ENCODE data around the gene DNM3.
"Not testable (repeated sequence)": the region's sequence is repeated elsewhere in the genome, so short reads cannot be mapped to it uniquely, and the experiment has no call there.

Gene DNM3

DNA sequence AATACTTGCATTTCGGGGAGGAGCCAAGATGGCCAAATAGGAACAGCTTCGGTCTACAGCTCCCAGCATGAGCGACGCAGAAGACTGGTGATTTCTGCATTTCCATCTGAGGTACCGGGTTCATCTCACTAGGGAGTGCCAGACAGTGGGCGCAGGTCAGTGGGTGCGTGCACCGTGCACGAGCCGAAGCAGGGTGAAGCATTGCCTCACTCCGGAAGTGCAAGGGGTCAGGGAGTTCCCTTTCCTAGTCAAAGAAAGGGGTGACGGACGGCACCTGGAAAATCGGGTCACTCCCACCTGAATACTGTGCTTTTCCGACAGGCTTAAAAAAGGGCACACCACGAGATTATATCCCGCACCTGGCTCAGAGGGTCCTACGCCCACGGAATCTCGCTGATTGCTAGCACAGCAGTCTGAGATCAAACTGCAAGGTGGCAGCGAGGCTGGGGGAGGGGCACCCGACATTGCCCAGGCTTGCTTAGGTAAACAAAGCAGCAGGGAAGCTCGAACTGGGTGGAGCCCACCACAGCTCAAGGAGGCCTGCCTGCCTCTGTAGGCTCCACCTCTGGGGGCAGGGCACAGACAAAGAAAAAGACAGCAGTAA, 214.6 kb downstream of the DNM3 start:
- not testable (repeated sequence) for H3K4me3 ChIP-seq (ENCODE audit: low read depth in 1 of 5, low read length in 5 of 5); H3K9ac ChIP-seq (ENCODE audit: low read length in 5 of 5); H3K27ac ChIP-seq (ENCODE audit: low read depth, low read length); H3K9me3 ChIP-seq (ENCODE audit: control insufficient read depth in 5 of 5, low read length in 5 of 5); H3K27me3 ChIP-seq (ENCODE audit: control insufficient read depth in 5 of 5, insufficient read depth in 4 of 5, low read length in 5 of 5); H3K36me3 ChIP-seq (ENCODE audit: control insufficient read depth in 5 of 5, insufficient read depth in 5 of 5, low read length in 5 of 5); H3K4me1 ChIP-seq (ENCODE audit: control insufficient read depth in 5 of 5, insufficient read depth in 5 of 5, low read length in 5 of 5)

- Histone ChIP-seq H3K9ac (ENCODE audit: low read length in 5 of 5) (no peak overlapping the region), H3K27ac (ENCODE audit: low read depth, low read length) (no peak overlapping the region), H3K4me3 (ENCODE audit: low read depth in 1 of 5, low read length in 5 of 5) (no peak overlapping the region), H3K9me3 (ENCODE audit: control insufficient read depth in 5 of 5, low read length in 5 of 5) (no peaks in the 10 kb centered on the region), H3K27me3 (ENCODE audit: control insufficient read depth in 5 of 5, insufficient read depth in 4 of 5, low read length in 5 of 5) (no peaks in the 10 kb centered on the region), H3K4me1 (ENCODE audit: control insufficient read depth in 5 of 5, insufficient read depth in 5 of 5, low read length in 5 of 5) (no peaks in the 10 kb centered on the region), H3K36me3 (ENCODE audit: control insufficient read depth in 5 of 5, insufficient read depth in 5 of 5, low read length in 5 of 5) (no peaks in the 10 kb centered on the region)
These were observed 227.0 kb downstream of the DNM3 start for GRCh38 chr1:172068334-172068733.

DNA sequence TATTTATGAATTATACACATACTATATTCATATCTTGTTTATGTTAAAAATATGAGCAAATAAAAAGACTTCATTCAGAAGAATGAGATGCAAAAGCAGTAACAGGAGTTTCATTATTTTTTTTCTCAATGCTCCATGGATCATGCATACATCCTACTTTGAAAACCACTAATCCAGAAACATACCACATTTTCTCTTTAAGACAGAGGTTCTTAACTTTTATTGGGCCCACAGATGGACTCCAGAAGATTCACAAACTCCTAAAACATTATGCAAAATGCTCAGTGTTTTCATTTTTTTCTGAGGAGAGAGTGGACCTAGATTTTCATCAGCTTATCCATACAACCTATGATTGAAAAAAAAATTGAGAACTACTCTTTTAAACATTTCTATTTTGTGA, 227.8 kb downstream of the DNM3 start:
- Histone ChIP-seq H3K36me3 (ENCODE audit: control insufficient read depth in 5 of 5, insufficient read depth in 5 of 5, low read length in 5 of 5) (no peaks in the 10 kb centered on the region), H3K4me3 (ENCODE audit: low read depth in 1 of 5, low read length in 5 of 5) (no peak overlapping the region), H3K4me1 (ENCODE audit: control insufficient read depth in 5 of 5, insufficient read depth in 5 of 5, low read length in 5 of 5) (no peaks in the 10 kb centered on the region), H3K9ac (ENCODE audit: low read length in 5 of 5) (no peak overlapping the region), H3K9me3 (ENCODE audit: control insufficient read depth in 5 of 5, low read length in 5 of 5) (no peaks in the 10 kb centered on the region), H3K27ac (ENCODE audit: low read depth, low read length) (no peak overlapping the region), H3K27me3 (ENCODE audit: control insufficient read depth in 5 of 5, insufficient read depth in 4 of 5, low read length in 5 of 5) (no peaks in the 10 kb centered on the region)

DNA sequence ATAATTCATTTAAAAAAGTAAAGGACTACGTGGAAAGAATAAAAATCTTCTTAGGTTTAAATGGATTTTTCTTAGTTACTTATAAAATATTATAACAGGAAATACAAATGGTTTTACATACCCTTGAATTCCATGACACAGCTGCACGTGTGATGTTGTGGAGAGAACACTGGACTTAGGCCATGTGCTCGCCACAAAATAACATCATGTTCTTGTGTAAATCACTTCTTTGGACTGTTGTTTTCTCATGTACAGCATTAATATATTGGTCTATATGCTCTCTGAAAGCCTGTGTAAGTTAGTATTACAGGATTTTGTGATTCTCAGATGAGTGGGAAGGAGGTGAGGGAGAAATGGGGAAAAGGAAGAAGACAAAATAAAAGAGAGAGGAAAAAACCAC, 228.2 kb downstream of the DNM3 start:
- Histone ChIP-seq H3K27ac (ENCODE audit: low read depth, low read length) (no peak overlapping the region), H3K27me3 (ENCODE audit: control insufficient read depth in 5 of 5, insufficient read depth in 4 of 5, low read length in 5 of 5) (no peaks in the 10 kb centered on the region), H3K9ac (ENCODE audit: low read length in 5 of 5) (no peak overlapping the region), H3K36me3 (ENCODE audit: control insufficient read depth in 5 of 5, insufficient read depth in 5 of 5, low read length in 5 of 5) (no peaks in the 10 kb centered on the region), H3K4me3 (ENCODE audit: low read depth in 1 of 5, low read length in 5 of 5) (no peak overlapping the region), H3K9me3 (ENCODE audit: control insufficient read depth in 5 of 5, low read length in 5 of 5) (no peaks in the 10 kb centered on the region), H3K4me1 (ENCODE audit: control insufficient read depth in 5 of 5, insufficient read depth in 5 of 5, low read length in 5 of 5) (no peaks in the 10 kb centered on the region)

DNA sequence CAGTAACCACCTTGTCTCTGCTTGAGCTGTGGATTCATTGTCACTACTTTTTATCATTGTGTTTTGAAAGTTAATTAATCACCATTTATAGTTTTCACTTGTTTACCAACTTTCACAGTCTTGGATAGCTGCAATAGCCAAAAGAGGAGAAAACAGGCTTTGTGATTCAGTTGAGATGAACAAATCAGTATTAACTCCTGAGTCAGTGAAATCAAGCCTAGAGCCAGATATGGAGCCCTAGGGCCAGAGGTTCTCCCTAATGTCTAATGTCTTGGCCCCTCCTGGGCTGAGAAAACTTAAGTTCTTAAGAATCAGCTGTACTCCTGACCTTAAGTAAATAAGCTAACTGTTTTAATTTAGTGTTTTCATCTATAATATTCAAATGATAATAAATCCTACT, 228.8 kb downstream of the DNM3 start:
- no peaks in the 10 kb centered on the region for H3K36me3 ChIP-seq (ENCODE audit: control insufficient read depth in 5 of 5, insufficient read depth in 5 of 5, low read length in 5 of 5)
- H3K9ac ChIP-seq (ENCODE audit: low read length in 5 of 5) = no peak overlapping the region
- no peaks in the 10 kb centered on the region for H3K9me3 ChIP-seq (ENCODE audit: control insufficient read depth in 5 of 5, low read length in 5 of 5)
- H3K4me3 ChIP-seq (ENCODE audit: low read depth in 1 of 5, low read length in 5 of 5) = no peak overlapping the region
- no peaks in the 10 kb centered on the region for H3K4me1 ChIP-seq (ENCODE audit: control insufficient read depth in 5 of 5, insufficient read depth in 5 of 5, low read length in 5 of 5)
- H3K27me3 ChIP-seq (ENCODE audit: control insufficient read depth in 5 of 5, insufficient read depth in 4 of 5, low read length in 5 of 5) = no peaks in the 10 kb centered on the region
- no peak overlapping the region for H3K27ac ChIP-seq (ENCODE audit: low read depth, low read length)

GRCh38 chr1:172071746-172072145, 230.4 kb downstream of the DNM3 start:
- H3K9me3 ChIP-seq (ENCODE audit: control insufficient read depth in 5 of 5, low read length in 5 of 5) = no peaks in the 10 kb centered on the region
- H3K36me3 ChIP-seq (ENCODE audit: control insufficient read depth in 5 of 5, insufficient read depth in 5 of 5, low read length in 5 of 5) = no peaks in the 10 kb centered on the region
- H3K27ac ChIP-seq (ENCODE audit: low read depth, low read length) = no peak overlapping the region
- no peak overlapping the region for H3K9ac ChIP-seq (ENCODE audit: low read length in 5 of 5)
- no peaks in the 10 kb centered on the region for H3K27me3 ChIP-seq (ENCODE audit: control insufficient read depth in 5 of 5, insufficient read depth in 4 of 5, low read length in 5 of 5)
- H3K4me3 ChIP-seq (ENCODE audit: low read depth in 1 of 5, low read length in 5 of 5) = no peak overlapping the region
- no peaks in the 10 kb centered on the region for H3K4me1 ChIP-seq (ENCODE audit: control insufficient read depth in 5 of 5, insufficient read depth in 5 of 5, low read length in 5 of 5)

DNA sequence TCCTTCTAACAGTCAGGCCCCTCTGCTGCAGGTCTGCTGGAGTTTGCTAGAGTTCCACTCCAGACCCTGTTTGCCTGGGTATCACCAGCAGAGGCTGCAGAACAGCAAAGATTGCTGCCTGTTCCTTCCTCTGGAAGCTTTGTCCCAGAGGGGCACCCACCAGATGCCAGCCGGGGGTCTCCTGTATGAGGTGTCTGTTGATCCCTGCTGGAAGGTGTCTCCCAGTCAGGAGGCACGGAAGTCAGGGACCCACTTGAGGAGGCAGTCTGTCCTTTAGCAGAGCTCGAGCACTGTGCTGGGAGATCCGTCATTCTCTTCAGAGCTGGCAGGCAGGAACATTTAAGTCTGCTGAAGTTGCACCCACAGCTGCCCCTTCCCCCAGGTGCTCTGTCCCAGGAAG, 238.6 kb downstream of the DNM3 start:
- not testable (repeated sequence) for H3K27ac ChIP-seq (ENCODE audit: low read depth, low read length); H3K9ac ChIP-seq (ENCODE audit: low read length in 5 of 5); H3K36me3 ChIP-seq (ENCODE audit: control insufficient read depth in 5 of 5, insufficient read depth in 5 of 5, low read length in 5 of 5); H3K27me3 ChIP-seq (ENCODE audit: control insufficient read depth in 5 of 5, insufficient read depth in 4 of 5, low read length in 5 of 5); H3K9me3 ChIP-seq (ENCODE audit: control insufficient read depth in 5 of 5, low read length in 5 of 5); H3K4me3 ChIP-seq (ENCODE audit: low read depth in 1 of 5, low read length in 5 of 5); H3K4me1 ChIP-seq (ENCODE audit: control insufficient read depth in 5 of 5, insufficient read depth in 5 of 5, low read length in 5 of 5)

DNA sequence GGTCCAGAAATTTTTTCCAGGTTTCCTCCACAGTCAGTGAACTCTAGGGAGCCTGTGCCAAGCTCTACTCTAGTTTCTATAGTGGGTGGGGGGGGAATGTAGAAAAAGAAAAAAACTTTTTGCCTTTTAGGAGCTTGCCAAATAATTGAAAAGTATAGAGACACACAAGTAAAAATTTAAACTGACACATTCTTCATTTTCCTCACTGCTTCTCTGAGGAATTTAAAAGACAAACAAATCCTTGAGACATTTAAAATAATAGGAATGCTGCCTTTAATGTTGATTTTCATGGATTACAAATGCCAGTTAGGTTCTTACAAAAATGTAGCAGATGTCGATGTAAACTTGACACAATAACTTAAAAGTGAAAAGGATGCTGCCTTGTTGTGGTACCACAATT, 241.9 kb downstream of the DNM3 start:
- no peak overlapping the region for H3K4me3 ChIP-seq (ENCODE audit: low read depth in 1 of 5, low read length in 5 of 5)
- H3K9me3 ChIP-seq (ENCODE audit: control insufficient read depth in 5 of 5, low read length in 5 of 5) = no peaks in the 10 kb centered on the region
- H3K27me3 ChIP-seq (ENCODE audit: control insufficient read depth in 5 of 5, insufficient read depth in 4 of 5, low read length in 5 of 5) = no peaks in the 10 kb centered on the region
- no peak overlapping the region for H3K27ac ChIP-seq (ENCODE audit: low read depth, low read length)
- no peaks in the 10 kb centered on the region for H3K4me1 ChIP-seq (ENCODE audit: control insufficient read depth in 5 of 5, insufficient read depth in 5 of 5, low read length in 5 of 5)
- no peaks in the 10 kb centered on the region for H3K36me3 ChIP-seq (ENCODE audit: control insufficient read depth in 5 of 5, insufficient read depth in 5 of 5, low read length in 5 of 5)
- no peak overlapping the region for H3K9ac ChIP-seq (ENCODE audit: low read length in 5 of 5)

GRCh38 chr1:172084876-172085275, 243.6 kb downstream of the DNM3 start:
- no peaks in the 10 kb centered on the region for H3K36me3 ChIP-seq (ENCODE audit: control insufficient read depth in 5 of 5, insufficient read depth in 5 of 5, low read length in 5 of 5)
- no peak overlapping the region for H3K4me3 ChIP-seq (ENCODE audit: low read depth in 1 of 5, low read length in 5 of 5)
- no peaks in the 10 kb centered on the region for H3K9me3 ChIP-seq (ENCODE audit: control insufficient read depth in 5 of 5, low read length in 5 of 5)
- H3K27ac ChIP-seq (ENCODE audit: low read depth, low read length) = no peak overlapping the region
- no peak overlapping the region for H3K9ac ChIP-seq (ENCODE audit: low read length in 5 of 5)
- no peaks in the 10 kb centered on the region for H3K4me1 ChIP-seq (ENCODE audit: control insufficient read depth in 5 of 5, insufficient read depth in 5 of 5, low read length in 5 of 5)
- H3K27me3 ChIP-seq (ENCODE audit: control insufficient read depth in 5 of 5, insufficient read depth in 4 of 5, low read length in 5 of 5) = no peaks in the 10 kb centered on the region

DNA sequence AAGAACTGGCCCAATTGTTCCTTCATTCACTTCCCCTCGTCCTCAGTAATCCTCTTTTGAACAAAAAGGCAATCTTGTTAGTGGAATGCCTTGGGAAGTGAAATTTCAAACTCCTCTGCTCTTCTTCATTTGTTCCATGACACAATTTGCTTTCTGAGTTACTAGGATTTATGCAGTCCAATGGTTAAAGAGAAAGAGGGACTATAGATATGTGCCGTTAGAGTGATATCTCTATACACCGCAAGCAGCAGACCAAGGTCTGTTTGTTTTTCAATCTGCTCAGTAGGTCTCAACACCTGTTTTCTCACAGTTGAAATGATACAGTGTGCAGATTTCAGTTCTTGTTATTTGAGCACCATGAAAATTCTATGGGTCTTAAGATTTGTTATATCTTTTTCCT, 244.0 kb downstream of the DNM3 start:
- Histone ChIP-seq H3K27ac (ENCODE audit: low read depth, low read length) (no peak overlapping the region), H3K27me3 (ENCODE audit: control insufficient read depth in 5 of 5, insufficient read depth in 4 of 5, low read length in 5 of 5) (no peaks in the 10 kb centered on the region), H3K9me3 (ENCODE audit: control insufficient read depth in 5 of 5, low read length in 5 of 5) (no peaks in the 10 kb centered on the region), H3K9ac (ENCODE audit: low read length in 5 of 5) (no peak overlapping the region), H3K4me3 (ENCODE audit: low read depth in 1 of 5, low read length in 5 of 5) (no peak overlapping the region), H3K36me3 (ENCODE audit: control insufficient read depth in 5 of 5, insufficient read depth in 5 of 5, low read length in 5 of 5) (no peaks in the 10 kb centered on the region), H3K4me1 (ENCODE audit: control insufficient read depth in 5 of 5, insufficient read depth in 5 of 5, low read length in 5 of 5) (no peaks in the 10 kb centered on the region)

GRCh38 chr1:172086137-172086536, 244.8 kb downstream of the DNM3 start:
- no peak overlapping the region for H3K27ac ChIP-seq (ENCODE audit: low read depth, low read length)
- H3K9me3 ChIP-seq (ENCODE audit: control insufficient read depth in 5 of 5, low read length in 5 of 5) = no peaks in the 10 kb centered on the region
- no peaks in the 10 kb centered on the region for H3K36me3 ChIP-seq (ENCODE audit: control insufficient read depth in 5 of 5, insufficient read depth in 5 of 5, low read length in 5 of 5)
- H3K9ac ChIP-seq (ENCODE audit: low read length in 5 of 5) = no peak overlapping the region
- H3K27me3 ChIP-seq (ENCODE audit: control insufficient read depth in 5 of 5, insufficient read depth in 4 of 5, low read length in 5 of 5) = no peaks in the 10 kb centered on the region
- H3K4me3 ChIP-seq (ENCODE audit: low read depth in 1 of 5, low read length in 5 of 5) = no peak overlapping the region
- H3K4me1 ChIP-seq (ENCODE audit: control insufficient read depth in 5 of 5, insufficient read depth in 5 of 5, low read length in 5 of 5) = no peaks in the 10 kb centered on the region
